ENCODE data around the gene PTEN. TPM values are rescaled to one million over a fixed set of nuclear protein-coding genes. Genes with fewer than 3 reads are reported as not detected.

Gene PTEN
- total and polyA plus RNA-seq, 12 donors, result 35.7 to 179 (median 89.8) TPM

- H3K27ac ChIP-seq, result peak overlapping the region; percentile 9 to 51 (median 24)
- H3K4me1 ChIP-seq (replicated peaks in 1 of 2), result peaks cover 14 to 73% of the 10 kb centered on the region in 2 donors
- 39 to 46% (median 45%) methylated on average over 3 of the region's 3 CpGs for WGBS, 4 donors
These were observed 72.1 kb downstream of the PTEN start for GRCh38 chr10:87935290-87936141.

GRCh38 chr10:87940210-87940609 is 76.8 kb downstream of the PTEN start:
- intact Hi-C loops (cut with DNase I), result no loop called here
- Histone ChIP-seq H3K4me1 (replicated peaks in 1 of 2) (peaks cover 10 to 45% of the 10 kb centered on the region in 2 donors), H3K36me3 (replicated peaks in 1 of 2) (no peaks in the 10 kb centered on the region), H3K9me3 (replicated peaks in 1 of 3) (no peaks in the 10 kb centered on the region), H3K27ac (no peak overlapping the region), H3K27me3 (no peaks in the 10 kb centered on the region), H3K4me3 (no peak overlapping the region)
- DNase-seq, result no peak
- TF ChIP-seq, protein P1, sequence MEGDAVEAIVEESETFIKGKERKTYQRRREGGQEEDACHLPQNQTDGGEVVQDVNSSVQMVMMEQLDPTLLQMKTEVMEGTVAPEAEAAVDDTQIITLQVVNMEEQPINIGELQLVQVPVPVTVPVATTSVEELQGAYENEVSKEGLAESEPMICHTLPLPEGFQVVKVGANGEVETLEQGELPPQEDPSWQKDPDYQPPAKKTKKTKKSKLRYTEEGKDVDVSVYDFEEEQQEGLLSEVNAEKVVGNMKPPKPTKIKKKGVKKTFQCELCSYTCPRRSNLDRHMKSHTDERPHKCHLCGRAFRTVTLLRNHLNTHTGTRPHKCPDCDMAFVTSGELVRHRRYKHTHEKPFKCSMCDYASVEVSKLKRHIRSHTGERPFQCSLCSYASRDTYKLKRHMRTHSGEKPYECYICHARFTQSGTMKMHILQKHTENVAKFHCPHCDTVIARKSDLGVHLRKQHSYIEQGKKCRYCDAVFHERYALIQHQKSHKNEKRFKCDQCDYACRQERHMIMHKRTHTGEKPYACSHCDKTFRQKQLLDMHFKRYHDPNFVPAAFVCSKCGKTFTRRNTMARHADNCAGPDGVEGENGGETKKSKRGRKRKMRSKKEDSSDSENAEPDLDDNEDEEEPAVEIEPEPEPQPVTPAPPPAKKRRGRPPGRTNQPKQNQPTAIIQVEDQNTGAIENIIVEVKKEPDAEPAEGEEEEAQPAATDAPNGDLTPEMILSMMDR (IDR thresholded peaks at IDR 0.05), result no peak
- TF ChIP-seq POLR2A (IDR thresholded peaks at IDR 0.05), result no peak
- WGBS, 4 donors, result 95 to 98% (median 95%) methylated on average over 6 of the region's 6 CpGs

More at GRCh38 chr10:87935290-87936141, 72.1 kb downstream of the PTEN start:
- Histone ChIP-seq H3K27me3 (no peaks in the 10 kb centered on the region), H3K36me3 (replicated peaks in 1 of 2) (peaks cover 0 to 9% of the 10 kb centered on the region in 2 donors), H3K4me3 (no peak overlapping the region), H3K9me3 (replicated peaks in 1 of 3) (peaks cover 0 to 4% (median 0%) of the 10 kb centered on the region in 3 donors)
- TF ChIP-seq POLR2A (IDR thresholded peaks at IDR 0.05), result no peak
- intact Hi-C loops (cut with DNase I), result no loop called here
- peak in 1 of 7 donors; percentile 33 for DNase-seq

DNA sequence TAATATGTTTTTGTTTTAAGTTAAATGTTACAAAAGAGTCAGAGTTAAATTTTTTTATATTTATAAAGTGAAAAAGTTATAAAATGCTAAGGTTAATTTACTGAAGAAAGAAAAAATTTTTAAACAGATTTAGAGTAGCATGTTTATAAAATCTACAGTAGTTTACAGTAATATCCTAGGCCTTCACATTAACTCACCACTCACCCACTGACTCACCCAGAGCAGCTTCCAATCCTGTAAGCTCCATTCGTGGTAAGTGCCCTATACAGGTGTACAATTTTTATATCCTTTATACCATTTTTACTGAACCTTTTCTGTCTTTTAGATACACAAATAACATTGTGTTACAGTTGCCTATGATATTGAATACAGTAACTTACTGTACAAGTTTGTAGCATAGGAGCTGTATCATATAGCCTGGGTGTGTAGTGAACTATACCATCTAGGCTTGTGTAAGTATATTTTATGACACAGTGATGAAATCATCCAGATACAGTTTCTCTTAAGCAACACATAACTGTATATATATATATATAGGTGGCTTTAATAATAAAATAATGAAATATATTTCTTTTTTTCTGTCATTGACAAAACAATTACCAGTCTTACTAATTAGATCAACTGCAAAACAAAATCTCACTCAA is 79.6 kb downstream of the PTEN start:
- no peak overlapping the region for H3K27ac ChIP-seq
- intact Hi-C loops (cut with DNase I), result no loop called here
- 58 to 73% (median 66%) methylated on average over 1 of the region's 1 CpG for WGBS, 4 donors
- H3K4me1 ChIP-seq (replicated peaks in 1 of 2), result peaks cover 6 to 22% of the 10 kb centered on the region in 2 donors
- DNase-seq, result no peak
- H3K36me3 ChIP-seq (replicated peaks in 1 of 2), result no peaks in the 10 kb centered on the region
- H3K27me3 ChIP-seq, result no peaks in the 10 kb centered on the region
- H3K9me3 ChIP-seq (replicated peaks in 1 of 3), result no peaks in the 10 kb centered on the region
- TF ChIP-seq, protein P1 (IDR thresholded peaks at IDR 0.05), result no peak
- TF ChIP-seq POLR2A (IDR thresholded peaks at IDR 0.05), result no peak
- no peak overlapping the region for H3K4me3 ChIP-seq

- no peak overlapping the region for H3K4me3 ChIP-seq
- TF ChIP-seq POLR2A (IDR thresholded peaks at IDR 0.05), result no peak
- TF ChIP-seq, protein P1 (IDR thresholded peaks at IDR 0.05), result no peak
- peaks cover 0 to 9% of the 10 kb centered on the region in 2 donors for H3K4me1 ChIP-seq (replicated peaks in 1 of 2)
- no peaks in the 10 kb centered on the region for H3K36me3 ChIP-seq (replicated peaks in 1 of 2)
- intact Hi-C loops (cut with DNase I), result no loop called here
- no peak for DNase-seq
- 86 to 94% (median 87%) methylated on average over 6 of the region's 6 CpGs for WGBS, 4 donors
- H3K9me3 ChIP-seq (replicated peaks in 1 of 3), result no peaks in the 10 kb centered on the region
- H3K27ac ChIP-seq, result no peak overlapping the region
- no peaks in the 10 kb centered on the region for H3K27me3 ChIP-seq
These were observed 82.6 kb downstream of the PTEN start for GRCh38 chr10:87945984-87946383.

Measured in adrenal gland (tissue), 12 donors.